Suprapubic skin (tissue), 4 donors: ENCODE results near the gene SLC38A11.

Experiments
- CTCF ChIP-seq, 2 donors: fragments of 200-600 bp in 1 of 2; fragments of 450-650 bp in 1 of 2; sonication (generic) in 1 of 2; IDR thresholded peaks; one replicate each; pipeline ENCODE4 v1.5.1; 2016 to 2019; ENCODE audit warnings: antibody characterized with exemption in 2 of 2, mild to moderate bottlenecking in 1 of 2, moderate library complexity in 1 of 2
- EP300 ChIP-seq: sonication (generic); formaldehyde crosslinking; IDR thresholded peaks from one replicate; pipeline ENCODE4 v1.6.1; 2017; ENCODE audit warnings: antibody characterized with exemption
- POLR2AphosphoS5 ChIP-seq, 3 donors: sonication (generic); formaldehyde crosslinking; IDR thresholded peaks; one replicate each; pipeline ENCODE4 v1.6.1; 2017; ENCODE audit warnings: antibody characterized with exemption in 3 of 3

- TF ChIP-seq CTCF (IDR thresholded peaks at IDR 0.05), result no peak
- TF ChIP-seq POLR2AphosphoS5 (IDR thresholded peaks at IDR 0.05), result no peak
- TF ChIP-seq EP300, result no peak
These were observed 12.0 kb downstream of the SLC38A11 start for GRCh38 chr2:164943289-164943688.
